NCI-H226 (cell line): ENCODE results near the gene KRTAP5-7.
"Not testable (repeated sequence)": the region's sequence is repeated elsewhere in the genome, so short reads cannot be mapped to it uniquely, and the experiment has no call there.

Source experiments
- DNase-seq: peaks from one replicate; pipeline ENCODE4 v3.0.0-alpha.2; 2015

Gene KRTAP5-7

GRCh38 chr11:71564430-71564829 lies 37.4 kb downstream of the KRTAP5-7 start:
- DNase-seq: no peak

GRCh38 chr11:71565263-71565662 lies 38.2 kb downstream of the KRTAP5-7 start, which contains the start of gene KRTAP5-10:
Gene KRTAP5-10 (plus strand): TSS chr11:71565563. CDS start chr11:71565588, 25 bp downstream.
- DNase-seq: no peak

- DNase-seq: no peak
Observed at GRCh38 chr11:71566081-71566620, 39.1 kb downstream of the KRTAP5-7 start.

- not testable (repeated sequence) for DNase-seq
Observed at GRCh38 chr11:71566626-71567599, 39.8 kb downstream of the KRTAP5-7 start.

- DNase-seq: not testable (repeated sequence)
Observed at GRCh38 chr11:71567633-71568032, 40.6 kb downstream of the KRTAP5-7 start.

GRCh38 chr11:71568704-71569349 lies 41.8 kb downstream of the KRTAP5-7 start:
- DNase-seq: no peak

GRCh38 chr11:71571101-71571850 lies 44.2 kb downstream of the KRTAP5-7 start:
- not testable (repeated sequence) for DNase-seq

GRCh38 chr11:71572811-71573210 lies 45.7 kb downstream of the KRTAP5-7 start:
- DNase-seq: no peak

GRCh38 chr11:71574418-71574817 lies 47.4 kb downstream of the KRTAP5-7 start:
- DNase-seq: no peak

- no peak for DNase-seq
Observed at GRCh38 chr11:71575723-71576424, 48.8 kb downstream of the KRTAP5-7 start.

GRCh38 chr11:71576688-71577465 lies 49.8 kb downstream of the KRTAP5-7 start:
- not testable (repeated sequence) for DNase-seq

- no peak for DNase-seq
Observed at GRCh38 chr11:71577469-71578004, 50.5 kb downstream of the KRTAP5-7 start.
